GM12878 (cell line): ENCODE data around the gene TOM1L2. TPM values are rescaled to one million over a fixed set of nuclear protein-coding genes. Genes with fewer than 3 reads are reported as not detected.

ENCODE experiments used
- ATAC-seq: fragments of 200-7000 bp; cut with Tn5 transposase; 3 replicates; pipeline ENCODE4 v1.9.1; 2020; ENCODE audit warnings: mild to moderate bottlenecking, moderate library complexity
- BruUV-seq: library from RNA; stranded (reverse); fragments of 400-500 nt; replicated peaks from 2 replicates; lab custom pipeline; 2021; lab: Mats Ljungman, UMichigan
- CTCF ChIA-PET: fragments of 300-600 bp; sonication (Branson Sonifier 250); formaldehyde crosslinking; extraction: SDS; loops from one replicate; lab custom pipeline; 2021; ENCODE audit warnings: inconsistent platforms; lab: Yijun Ruan, JAX
- POLR2A ChIA-PET: fragments of 350-600 bp; formaldehyde crosslinking; extraction: SDS; loops from one replicate; lab custom pipeline; 2021; ENCODE audit warnings: inconsistent platforms; lab: Charles Lee
- RAD21 ChIA-PET: fragments of 300-600 bp; sonication (Branson Sonifier 250); formaldehyde crosslinking; loops from one replicate; lab custom pipeline; 2023; ENCODE audit warnings: antibody characterized with exemption; ENCODE audit not compliant: unreplicated experiment; lab: Charles Lee
- SMC1A ChIA-PET: fragments of 300-600 bp; sonication (Branson Sonifier 250); formaldehyde crosslinking; loops from one replicate; lab custom pipeline; 2023; ENCODE audit not compliant: unreplicated experiment, uncharacterized antibody; lab: Charles Lee
- DNase-seq: peaks from one replicate; pipeline ENCODE4 v3.0.0-alpha.2; 2011; ENCODE audit warnings: low read depth, low spot score
- FAIRE-seq: peaks from 3 replicates; lab custom pipeline; 2011; peaks lifted over from hg19 to GRCh38; lab: Jason Lieb, UNC
- H2AFZ ChIP-seq: 2 replicates; pipeline ENCODE4 v1.6.0; 2011; ENCODE audit warnings: low read depth, low read length, control low read depth; ENCODE audit not compliant: control insufficient read depth
- H3K27ac ChIP-seq: 2 replicates; pipeline ENCODE4 v1.5.1; 2011; ENCODE audit warnings: control low read depth; ENCODE audit not compliant: control insufficient read depth, insufficient read depth
- H3K27me3 ChIP-seq, 2 experiments: replicated peaks in 1 of 2; 2 replicates each; pipeline versions ENCODE4 v1.6.0 to v1.6.1; 2011; ENCODE audit warnings: low read length in 1 of 2; ENCODE audit not compliant: control insufficient read depth in 2 of 2, insufficient read depth in 2 of 2
- H3K36me3 ChIP-seq, 2 experiments: 2 replicates each; pipeline ENCODE4 v1.5.1; 2011; ENCODE audit warnings: low read length in 1 of 2; ENCODE audit not compliant: control insufficient read depth in 2 of 2, insufficient read depth in 2 of 2
- H3K4me1 ChIP-seq: 2 replicates; pipeline ENCODE4 v1.6.1; 2011; ENCODE audit warnings: mild to moderate bottlenecking, low read length, moderate library complexity, mixed read lengths; ENCODE audit not compliant: control insufficient read depth, insufficient read depth
- H3K4me2 ChIP-seq: 2 replicates; pipeline ENCODE4 v1.6.0; 2011; ENCODE audit warnings: control low read depth; ENCODE audit not compliant: control insufficient read depth, insufficient read depth
- H3K4me3 ChIP-seq: fragments of 200-600 bp; sonication (generic); 2 replicates; pipeline ENCODE4 v1.5.1; 2016
- H3K79me2 ChIP-seq: 2 replicates; pipeline ENCODE4 v1.6.0; 2011; ENCODE audit warnings: low read length; ENCODE audit not compliant: control insufficient read depth, insufficient read depth
- H3K9ac ChIP-seq: 2 replicates; pipeline ENCODE4 v1.8.0; 2011; ENCODE audit warnings: low read length, control low read depth, mixed read lengths; ENCODE audit not compliant: control insufficient read depth, insufficient read depth
- H3K9me3 ChIP-seq: replicated peaks from 3 replicates; pipeline ENCODE4 v1.5.1; 2011; ENCODE audit warnings: mild to moderate bottlenecking, low read length; ENCODE audit not compliant: control insufficient read depth, insufficient read depth
- H4K20me1 ChIP-seq: 2 replicates; pipeline ENCODE4 v1.6.0; 2011; ENCODE audit not compliant: control insufficient read depth, insufficient read depth
- EZH2 ChIP-seq: IDR thresholded peaks from 2 replicates; pipeline ENCODE4 v1.6.1; 2012; ENCODE audit warnings: low read depth, mild to moderate bottlenecking, control low read depth, inconsistent platforms, low read length, borderline replicate concordance; ENCODE audit not compliant: control insufficient read depth
- IRF4 ChIP-seq: IDR thresholded peaks from 2 replicates; pipeline ENCODE4 v1.6.1; 2011; ENCODE audit warnings: low read depth, low read length
- KLF5 ChIP-seq: fragments of 450-650 bp; IDR thresholded peaks from 2 replicates; pipeline ENCODE4 v1.6.1; 2014; ENCODE audit warnings: mild to moderate bottlenecking; ENCODE audit not compliant: partially characterized antibody
- LARP7 ChIP-seq: fragments of 450-650 bp; IDR thresholded peaks from 2 replicates; pipeline ENCODE4 v1.6.1; 2017; ENCODE audit warnings: mild to moderate bottlenecking
- NBN ChIP-seq: fragments of 450-650 bp; IDR thresholded peaks from 2 replicates; pipeline ENCODE4 v1.6.1; 2016
- SMC3 ChIP-seq: IDR thresholded peaks from 2 replicates; pipeline ENCODE4 v1.6.1; 2011; ENCODE audit warnings: low read length, improper control_type of control experiment, borderline replicate concordance
- SPI1 ChIP-seq: IDR thresholded peaks from 2 replicates; pipeline ENCODE4 v1.6.1; 2011; ENCODE audit warnings: low read depth, mild to moderate bottlenecking, low read length, moderate library complexity, borderline replicate concordance; ENCODE audit not compliant: insufficient read depth
- TCF12 ChIP-seq: IDR thresholded peaks from 2 replicates; pipeline ENCODE4 v1.6.1; 2011; ENCODE audit warnings: low read depth, mild to moderate bottlenecking, low read length
- ZBTB33 ChIP-seq: fragments of 450-650 bp; IDR thresholded peaks from 2 replicates; pipeline ENCODE4 v1.6.1; 2017; ENCODE audit warnings: mild to moderate bottlenecking
- WGBS: methylation state at CpG from one replicate; pipeline ENCODE4 v1.1.6; 2016; ENCODE audit warnings: low lambda C conversion rate; ENCODE audit not compliant: insufficient replicate concordance, insufficient coverage; ENCODE audit errors: missing lambda C conversion rate; 5-methylcytosine and 5-hydroxymethylcytosine counted together
- in situ Hi-C: fragments of 300-500 bp; cut with MboI; formaldehyde crosslinking; loops from 9 replicates; pipeline ENCODE4 v1.14.3; 2018; ENCODE audit warnings: mixed read lengths
- intact Hi-C: fragments of 100-400 bp; cut with micrococcal nuclease; formaldehyde crosslinking; loops from one replicate; pipeline ENCODE4 v1.14.2; 2022; ENCODE audit not compliant: unreplicated experiment
- polyA plus RNA-seq, 11 experiments: library from polyadenylated mRNA; depleted of rRNA in 4 of 11; unstranded in 6 of 11; stranded (reverse) in 5 of 11; fragments of >200 nt; fragmentation: Nextera tagmentation in 4 of 11; fragmentation: Illumina TruSeq in 1 of 11; extraction: Ambion mirVana in 4 of 11; extraction: Trizol in 1 of 11; gene quantifications; 1 replicate in 1 of 11; 2 replicates in 10 of 11; pipeline versions ENCODE4 v1.2.1 to v1.2.3, GENCODE V29; 2011 to 2016; ENCODE audit warnings: inconsistent platforms in 2 of 11, missing spikeins in 2 of 11, low read depth in 1 of 11
- total RNA-seq, 4 experiments: library from RNA; depleted of rRNA in 3 of 4; stranded (reverse); fragments of >200 nt in 3 of 4; fragmentation: Illumina TruSeq in 1 of 4; extraction: Trizol in 1 of 4; gene quantifications; 2 replicates each; pipeline versions ENCODE4 v1.2.1 to v1.2.3, GENCODE V29; 2013 to 2021
- TF ChIP-seq, protein P1 (sequence below): IDR thresholded peaks from 2 replicates; pipeline ENCODE4 v1.6.1; 2012; ENCODE audit warnings: improper control_type of control experiment, low read depth, low read length; ENCODE audit not compliant: insufficient replicate concordance
- TF ChIP-seq, protein P2 (sequence below): IDR thresholded peaks from 2 replicates; pipeline ENCODE4 v1.6.1; 2012; ENCODE audit warnings: low read length, inconsistent platforms

Gene TOM1L2
- total and polyA plus RNA-seq, 10 of the 15 experiments (the other 5 are each of a cell fraction or from before 2014, with no cell fraction given): 0.19 to 19.2 (median 8.1) TPM

GRCh38 chr17:17847118-17847689, 125.0 kb downstream of the TOM1L2 start:
- in situ Hi-C loops: no loop called here
- ChIA-PET RAD21 (no interaction called here), SMC1A (interaction anchor here (1.2 kb wide), 1 partner anchor 15 kb away, joined by 4 read pairs; no protein-coding TSS in a partner anchor), CTCF (interaction anchor here (0.8 to 3.6 kb wide), 3 partner anchors 11 to 167 kb away, joined by 3 to 14 read pairs (median 11); partner anchors contain the start of gene SREBF1), POLR2A (interaction anchor here (4.0 kb wide), 1 partner anchor 10 kb away, joined by 37 read pairs; the partner anchor contains the start of gene SREBF1)
- DNase-seq (no peak), ATAC-seq (no peak), FAIRE-seq (no peak)
- Histone ChIP-seq H3K36me3 (no peaks in the 10 kb centered on the region), H3K9me3 (no peaks in the 10 kb centered on the region), H3K4me3 (no peak overlapping the region), H3K4me1 (peaks cover 20% of the 10 kb centered on the region), H3K27ac (no peak overlapping the region), H3K27me3 (no peaks in the 10 kb centered on the region), H2AFZ (no peak overlapping the region), H4K20me1 (no peaks in the 10 kb centered on the region), H3K79me2 (no peaks in the 10 kb centered on the region), H3K9ac (no peak overlapping the region), H3K4me2 (no peak overlapping the region)
- 69% methylated on average over 16 of the region's 17 CpGs for WGBS
- no TSS peak for BruUV-seq
- intact Hi-C loops: no loop called here
- TF ChIP-seq KLF5 (no peak), EZH2 (no peak), IRF4 (no peak), LARP7 (no peak), ZBTB33 (no peak), NBN (no peak), SPI1 (no peak), TCF12 (no peak), SMC3 (no peak)
- TF ChIP-seq, protein P1, sequence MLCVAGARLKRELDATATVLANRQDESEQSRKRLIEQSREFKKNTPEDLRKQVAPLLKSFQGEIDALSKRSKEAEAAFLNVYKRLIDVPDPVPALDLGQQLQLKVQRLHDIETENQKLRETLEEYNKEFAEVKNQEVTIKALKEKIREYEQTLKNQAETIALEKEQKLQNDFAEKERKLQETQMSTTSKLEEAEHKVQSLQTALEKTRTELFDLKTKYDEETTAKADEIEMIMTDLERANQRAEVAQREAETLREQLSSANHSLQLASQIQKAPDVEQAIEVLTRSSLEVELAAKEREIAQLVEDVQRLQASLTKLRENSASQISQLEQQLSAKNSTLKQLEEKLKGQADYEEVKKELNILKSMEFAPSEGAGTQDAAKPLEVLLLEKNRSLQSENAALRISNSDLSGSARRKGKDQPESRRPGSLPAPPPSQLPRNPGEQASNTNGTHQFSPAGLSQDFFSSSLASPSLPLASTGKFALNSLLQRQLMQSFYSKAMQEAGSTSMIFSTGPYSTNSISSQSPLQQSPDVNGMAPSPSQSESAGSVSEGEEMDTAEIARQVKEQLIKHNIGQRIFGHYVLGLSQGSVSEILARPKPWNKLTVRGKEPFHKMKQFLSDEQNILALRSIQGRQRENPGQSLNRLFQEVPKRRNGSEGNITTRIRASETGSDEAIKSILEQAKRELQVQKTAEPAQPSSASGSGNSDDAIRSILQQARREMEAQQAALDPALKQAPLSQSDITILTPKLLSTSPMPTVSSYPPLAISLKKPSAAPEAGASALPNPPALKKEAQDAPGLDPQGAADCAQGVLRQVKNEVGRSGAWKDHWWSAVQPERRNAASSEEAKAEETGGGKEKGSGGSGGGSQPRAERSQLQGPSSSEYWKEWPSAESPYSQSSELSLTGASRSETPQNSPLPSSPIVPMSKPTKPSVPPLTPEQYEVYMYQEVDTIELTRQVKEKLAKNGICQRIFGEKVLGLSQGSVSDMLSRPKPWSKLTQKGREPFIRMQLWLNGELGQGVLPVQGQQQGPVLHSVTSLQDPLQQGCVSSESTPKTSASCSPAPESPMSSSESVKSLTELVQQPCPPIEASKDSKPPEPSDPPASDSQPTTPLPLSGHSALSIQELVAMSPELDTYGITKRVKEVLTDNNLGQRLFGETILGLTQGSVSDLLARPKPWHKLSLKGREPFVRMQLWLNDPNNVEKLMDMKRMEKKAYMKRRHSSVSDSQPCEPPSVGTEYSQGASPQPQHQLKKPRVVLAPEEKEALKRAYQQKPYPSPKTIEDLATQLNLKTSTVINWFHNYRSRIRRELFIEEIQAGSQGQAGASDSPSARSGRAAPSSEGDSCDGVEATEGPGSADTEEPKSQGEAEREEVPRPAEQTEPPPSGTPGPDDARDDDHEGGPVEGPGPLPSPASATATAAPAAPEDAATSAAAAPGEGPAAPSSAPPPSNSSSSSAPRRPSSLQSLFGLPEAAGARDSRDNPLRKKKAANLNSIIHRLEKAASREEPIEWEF: no peak
- TF ChIP-seq, protein P2, sequence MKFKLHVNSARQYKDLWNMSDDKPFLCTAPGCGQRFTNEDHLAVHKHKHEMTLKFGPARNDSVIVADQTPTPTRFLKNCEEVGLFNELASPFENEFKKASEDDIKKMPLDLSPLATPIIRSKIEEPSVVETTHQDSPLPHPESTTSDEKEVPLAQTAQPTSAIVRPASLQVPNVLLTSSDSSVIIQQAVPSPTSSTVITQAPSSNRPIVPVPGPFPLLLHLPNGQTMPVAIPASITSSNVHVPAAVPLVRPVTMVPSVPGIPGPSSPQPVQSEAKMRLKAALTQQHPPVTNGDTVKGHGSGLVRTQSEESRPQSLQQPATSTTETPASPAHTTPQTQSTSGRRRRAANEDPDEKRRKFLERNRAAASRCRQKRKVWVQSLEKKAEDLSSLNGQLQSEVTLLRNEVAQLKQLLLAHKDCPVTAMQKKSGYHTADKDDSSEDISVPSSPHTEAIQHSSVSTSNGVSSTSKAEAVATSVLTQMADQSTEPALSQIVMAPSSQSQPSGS: no peak
